ENCODE measurements around the gene PLXDC2.

Gene PLXDC2

DNA sequence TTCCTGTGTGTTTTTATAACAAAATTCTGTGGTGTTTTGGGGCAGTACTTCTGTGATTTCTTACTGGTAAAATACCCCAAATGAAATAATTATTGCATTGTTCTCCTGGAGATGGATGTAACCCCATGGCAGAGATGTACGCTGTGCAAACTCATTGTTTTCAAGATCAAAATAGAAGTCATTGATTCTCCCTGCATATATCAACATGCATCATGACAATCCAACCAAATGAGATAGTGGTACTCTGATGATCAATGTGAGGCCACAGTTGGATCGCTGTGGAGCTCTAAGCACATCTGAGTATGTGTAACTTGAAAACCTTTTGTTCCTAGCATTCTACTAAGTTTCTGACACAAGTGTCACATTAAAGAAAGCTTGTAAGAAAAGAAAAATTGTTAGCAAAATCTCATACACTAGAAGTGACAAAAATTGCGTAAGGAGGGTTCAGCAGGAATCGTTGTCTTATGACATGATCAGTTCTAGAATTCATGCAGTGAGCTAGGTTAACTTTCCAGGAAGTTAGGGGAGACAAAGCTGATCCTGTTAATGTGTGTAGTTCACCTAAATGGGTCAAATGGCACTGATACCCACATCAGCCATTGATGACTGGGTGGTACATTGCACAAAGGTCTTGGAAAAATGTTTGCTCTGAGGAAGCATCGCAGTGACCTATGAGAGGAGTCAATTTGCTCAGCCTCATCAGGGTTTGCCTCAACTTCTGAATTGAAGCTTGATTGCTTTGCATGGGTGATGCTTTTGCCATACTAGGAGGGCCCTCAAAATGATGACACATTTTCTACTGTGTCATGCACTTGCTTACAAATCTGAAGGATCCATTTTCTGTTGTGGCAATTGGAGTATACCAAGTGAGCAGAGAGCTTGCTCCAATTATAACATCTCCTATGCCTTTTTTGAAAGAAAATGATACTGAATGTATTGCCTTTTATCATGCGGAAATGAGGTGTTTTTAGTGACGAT, 145.1 kb downstream of the PLXDC2 start:
- no peak for ATAC-seq (ENCODE audit: insufficient read depth, low read depth)
- no peaks in the 10 kb centered on the region for H4K20me1 ChIP-seq (ENCODE audit: insufficient read depth, low read length)
- no peak overlapping the region for H3K9ac ChIP-seq (ENCODE audit: low read depth, low read length)
- no peak for DNase-seq
- no peaks in the 10 kb centered on the region for H3K4me1 ChIP-seq (ENCODE audit: insufficient read depth, low read length)
- no peak overlapping the region for H2AFZ ChIP-seq (ENCODE audit: low read depth, low read length)
- no peak overlapping the region for H3K27ac ChIP-seq (ENCODE audit: low read length)
- no peaks in the 10 kb centered on the region for H3K27me3 ChIP-seq (ENCODE audit: insufficient read depth, low read length, poor library complexity)
- no peak overlapping the region for H3K4me2 ChIP-seq (ENCODE audit: insufficient read depth, low read length)
- no peaks in the 10 kb centered on the region for H3K79me2 ChIP-seq (ENCODE audit: insufficient read depth, low read length)
- no peak for TF ChIP-seq EZH2 (IDR thresholded peaks at IDR 0.05; ENCODE audit: borderline replicate concordance, low read depth, low read length, severe bottlenecking)
- TF ChIP-seq, protein P1, sequence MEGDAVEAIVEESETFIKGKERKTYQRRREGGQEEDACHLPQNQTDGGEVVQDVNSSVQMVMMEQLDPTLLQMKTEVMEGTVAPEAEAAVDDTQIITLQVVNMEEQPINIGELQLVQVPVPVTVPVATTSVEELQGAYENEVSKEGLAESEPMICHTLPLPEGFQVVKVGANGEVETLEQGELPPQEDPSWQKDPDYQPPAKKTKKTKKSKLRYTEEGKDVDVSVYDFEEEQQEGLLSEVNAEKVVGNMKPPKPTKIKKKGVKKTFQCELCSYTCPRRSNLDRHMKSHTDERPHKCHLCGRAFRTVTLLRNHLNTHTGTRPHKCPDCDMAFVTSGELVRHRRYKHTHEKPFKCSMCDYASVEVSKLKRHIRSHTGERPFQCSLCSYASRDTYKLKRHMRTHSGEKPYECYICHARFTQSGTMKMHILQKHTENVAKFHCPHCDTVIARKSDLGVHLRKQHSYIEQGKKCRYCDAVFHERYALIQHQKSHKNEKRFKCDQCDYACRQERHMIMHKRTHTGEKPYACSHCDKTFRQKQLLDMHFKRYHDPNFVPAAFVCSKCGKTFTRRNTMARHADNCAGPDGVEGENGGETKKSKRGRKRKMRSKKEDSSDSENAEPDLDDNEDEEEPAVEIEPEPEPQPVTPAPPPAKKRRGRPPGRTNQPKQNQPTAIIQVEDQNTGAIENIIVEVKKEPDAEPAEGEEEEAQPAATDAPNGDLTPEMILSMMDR (IDR thresholded peaks at IDR 0.05; ENCODE audit: borderline replicate concordance, extremely low read depth, low read length, poor library complexity, severe bottlenecking), result no peak
- no peaks in the 10 kb centered on the region for H3K36me3 ChIP-seq (ENCODE audit: insufficient read depth, low read length)
- H3K4me3 ChIP-seq (ENCODE audit: low read depth in 1 of 2, low read length in 2 of 2), result no peak overlapping the region
- no peaks in the 10 kb centered on the region for H3K9me3 ChIP-seq (ENCODE audit: insufficient read depth, low read length, severe bottlenecking)

DNA sequence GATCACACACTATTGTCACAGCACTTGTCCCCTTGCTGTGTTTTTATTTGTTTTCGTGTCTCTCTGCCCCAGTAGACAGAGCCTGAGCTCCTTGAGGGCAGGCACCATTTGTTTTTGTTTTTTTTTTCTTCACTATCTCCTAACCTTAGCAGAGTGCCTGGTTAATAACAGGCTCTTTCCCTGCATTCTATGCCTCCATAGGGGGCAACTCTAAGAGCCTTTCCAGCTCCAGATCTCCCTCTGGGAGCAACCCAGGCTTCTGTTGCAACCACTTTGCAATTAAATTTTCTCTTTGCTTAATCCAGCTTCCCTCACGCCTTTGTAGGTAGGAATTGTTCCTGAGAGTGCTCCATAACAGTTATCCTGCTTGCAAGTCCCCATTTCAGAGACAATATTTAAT, 148.4 kb downstream of the PLXDC2 start:
- TF ChIP-seq, protein P1 (IDR thresholded peaks at IDR 0.05; ENCODE audit: borderline replicate concordance, extremely low read depth, low read length, poor library complexity, severe bottlenecking), result no peak
- no peak for TF ChIP-seq EZH2 (IDR thresholded peaks at IDR 0.05; ENCODE audit: borderline replicate concordance, low read depth, low read length, severe bottlenecking)
- Histone ChIP-seq H3K9me3 (ENCODE audit: insufficient read depth, low read length, severe bottlenecking) (no peaks in the 10 kb centered on the region), H3K4me2 (ENCODE audit: insufficient read depth, low read length) (no peak overlapping the region), H2AFZ (ENCODE audit: low read depth, low read length) (no peak overlapping the region), H3K4me3 (ENCODE audit: low read depth in 1 of 2, low read length in 2 of 2) (no peak overlapping the region), H3K9ac (ENCODE audit: low read depth, low read length) (no peak overlapping the region), H3K27ac (ENCODE audit: low read length) (no peak overlapping the region), H3K27me3 (ENCODE audit: insufficient read depth, low read length, poor library complexity) (no peaks in the 10 kb centered on the region), H3K4me1 (ENCODE audit: insufficient read depth, low read length) (no peaks in the 10 kb centered on the region), H3K36me3 (ENCODE audit: insufficient read depth, low read length) (no peaks in the 10 kb centered on the region), H3K79me2 (ENCODE audit: insufficient read depth, low read length) (no peaks in the 10 kb centered on the region), H4K20me1 (ENCODE audit: insufficient read depth, low read length) (no peaks in the 10 kb centered on the region)
- ATAC-seq (ENCODE audit: insufficient read depth, low read depth) (no peak), DNase-seq (no peak)

- Histone ChIP-seq H2AFZ (ENCODE audit: low read depth, low read length) (no peak overlapping the region), H3K27ac (ENCODE audit: low read length) (no peak overlapping the region), H3K79me2 (ENCODE audit: insufficient read depth, low read length) (no peaks in the 10 kb centered on the region), H3K9ac (ENCODE audit: low read depth, low read length) (no peak overlapping the region), H3K9me3 (ENCODE audit: insufficient read depth, low read length, severe bottlenecking) (no peaks in the 10 kb centered on the region), H3K4me1 (ENCODE audit: insufficient read depth, low read length) (no peaks in the 10 kb centered on the region), H3K36me3 (ENCODE audit: insufficient read depth, low read length) (no peaks in the 10 kb centered on the region), H4K20me1 (ENCODE audit: insufficient read depth, low read length) (no peaks in the 10 kb centered on the region), H3K4me2 (ENCODE audit: insufficient read depth, low read length) (no peak overlapping the region), H3K27me3 (ENCODE audit: insufficient read depth, low read length, poor library complexity) (no peaks in the 10 kb centered on the region), H3K4me3 (ENCODE audit: low read depth in 1 of 2, low read length in 2 of 2) (no peak overlapping the region)
- DNase-seq, result no peak
- TF ChIP-seq, protein P1 (IDR thresholded peaks at IDR 0.05; ENCODE audit: borderline replicate concordance, extremely low read depth, low read length, poor library complexity, severe bottlenecking), result no peak
- TF ChIP-seq EZH2 (IDR thresholded peaks at IDR 0.05; ENCODE audit: borderline replicate concordance, low read depth, low read length, severe bottlenecking), result no peak
- no peak for ATAC-seq (ENCODE audit: insufficient read depth, low read depth)
Measured at GRCh38 chr10:19966751-19967150, 150.5 kb downstream of the PLXDC2 start.

All from DND-41 (cell line).